H9 (cell line): ENCODE measurements around the gene TPRG1. TPM values are rescaled to one million over a fixed set of nuclear protein-coding genes. Genes with fewer than 3 reads are reported as not detected.

Source experiments
- DNase-seq: peaks from one replicate; pipeline ENCODE4 v3.0.0-alpha.2; 2017
- H2AFZ ChIP-seq: one replicate; pipeline ENCODE4 v1.6.1; 2013; ENCODE audit warnings: mild to moderate bottlenecking, low read length, control low read depth, moderate library complexity
- H2AK5ac ChIP-seq: 2 replicates; pipeline ENCODE4 v1.6.1; 2013; ENCODE audit warnings: low read length, control low read depth, mixed read lengths; ENCODE audit not compliant: insufficient read length
- H2BK120ac ChIP-seq: one replicate; pipeline ENCODE4 v1.6.1; 2013; ENCODE audit warnings: low read depth, mild to moderate bottlenecking, low read length, control low read depth, inconsistent platforms; ENCODE audit not compliant: poor library complexity, severe bottlenecking
- H2BK12ac ChIP-seq: 2 replicates; pipeline ENCODE4 v1.6.1; 2013; ENCODE audit warnings: low read length, control low read depth, mixed read lengths, low read depth; ENCODE audit not compliant: insufficient read length
- H2BK15ac ChIP-seq: 2 replicates; pipeline ENCODE4 v1.6.1; 2013; ENCODE audit warnings: low read depth, low read length, control low read depth
- H2BK20ac ChIP-seq: one replicate; pipeline ENCODE4 v1.6.1; 2013; ENCODE audit warnings: low read depth, mild to moderate bottlenecking, low read length, control low read depth, inconsistent platforms; ENCODE audit not compliant: poor library complexity, severe bottlenecking
- H2BK5ac ChIP-seq: 2 replicates; pipeline ENCODE4 v1.6.1; 2013; ENCODE audit warnings: low read length, control low read depth, mixed read lengths; ENCODE audit not compliant: insufficient read length
- H3K14ac ChIP-seq: 2 replicates; pipeline ENCODE4 v1.6.1; 2013; ENCODE audit warnings: low read length, control low read depth; ENCODE audit not compliant: insufficient read depth
- H3K18ac ChIP-seq: 2 replicates; pipeline ENCODE4 v1.6.1; 2013; ENCODE audit warnings: low read depth, mild to moderate bottlenecking, mixed read lengths, low read length, control low read depth; ENCODE audit not compliant: insufficient read length
- H3K23ac ChIP-seq: 2 replicates; pipeline ENCODE4 v1.6.1; 2013; ENCODE audit warnings: low read length, control low read depth, mixed read lengths, low read depth; ENCODE audit not compliant: insufficient read length
- H3K23me2 ChIP-seq: 2 replicates; pipeline ENCODE4 v1.6.1; 2013; ENCODE audit warnings: low read depth, mild to moderate bottlenecking, mixed read lengths, low read length, control low read depth; ENCODE audit not compliant: insufficient read length, poor library complexity, severe bottlenecking
- H3K27ac ChIP-seq: 2 replicates; pipeline ENCODE4 v1.5.1; 2013; ENCODE audit warnings: low read length, control low read depth, mixed read lengths, low read depth; ENCODE audit not compliant: insufficient read length
- H3K27me3 ChIP-seq: 2 replicates; pipeline ENCODE4 v1.6.1; 2013; ENCODE audit warnings: low read length, control low read depth, inconsistent platforms; ENCODE audit not compliant: insufficient read depth
- H3K4ac ChIP-seq: 2 replicates; pipeline ENCODE4 v1.6.1; 2013; ENCODE audit warnings: low read depth, mild to moderate bottlenecking, control low read depth, inconsistent platforms, low read length, moderate library complexity
- H3K4me1 ChIP-seq: 2 replicates; pipeline ENCODE4 v1.6.1; 2013; ENCODE audit warnings: low read length, control low read depth, inconsistent platforms; ENCODE audit not compliant: insufficient read depth
- H3K4me2 ChIP-seq: 2 replicates; pipeline ENCODE4 v1.6.1; 2013; ENCODE audit warnings: low read length, control low read depth, mixed read lengths; ENCODE audit not compliant: insufficient read length, insufficient read depth
- H3K56ac ChIP-seq: 2 replicates; pipeline ENCODE4 v1.6.1; 2013; ENCODE audit warnings: low read depth, mild to moderate bottlenecking, mixed read lengths, low read length, control low read depth; ENCODE audit not compliant: insufficient read length
- H3K79me1 ChIP-seq: 2 replicates; pipeline ENCODE4 v1.6.1; 2013; ENCODE audit warnings: low read depth, mild to moderate bottlenecking, moderate library complexity, low read length, control low read depth, inconsistent platforms; ENCODE audit not compliant: insufficient read depth, poor library complexity, severe bottlenecking
- H3K79me2 ChIP-seq: 2 replicates; pipeline ENCODE4 v1.6.1; 2013; ENCODE audit warnings: low read length, control low read depth, inconsistent platforms; ENCODE audit not compliant: insufficient read depth
- H3K9ac ChIP-seq: 2 replicates; pipeline ENCODE4 v1.6.1; 2013; ENCODE audit warnings: low read length, control low read depth, mixed read lengths; ENCODE audit not compliant: insufficient read length; ENCODE audit errors: extremely low read depth
- H3K9me3 ChIP-seq: one replicate; pipeline ENCODE4 v1.6.1; 2013; ENCODE audit warnings: low read depth, low read length, inconsistent platforms; ENCODE audit not compliant: control insufficient read depth
- H3T11ph ChIP-seq: one replicate; pipeline ENCODE4 v1.6.1; 2013; ENCODE audit warnings: mild to moderate bottlenecking, low read length, control low read depth, inconsistent platforms
- H4K20me1 ChIP-seq: one replicate; pipeline ENCODE4 v1.6.1; 2013; ENCODE audit not compliant: control insufficient read depth, insufficient read length, insufficient read depth
- H4K5ac ChIP-seq: 2 replicates; pipeline ENCODE4 v1.6.1; 2013; ENCODE audit warnings: low read depth, mild to moderate bottlenecking, mixed read lengths, low read length, control low read depth; ENCODE audit not compliant: insufficient read length
- H4K8ac ChIP-seq: replicated peaks from 2 replicates; pipeline ENCODE4 v1.6.1; 2013; ENCODE audit warnings: low read length, control low read depth, mixed read lengths, low read depth; ENCODE audit not compliant: insufficient read length
- H4K91ac ChIP-seq: 2 replicates; pipeline ENCODE4 v1.6.1; 2013; ENCODE audit warnings: low read depth, mild to moderate bottlenecking, moderate library complexity, mixed read lengths, low read length, control low read depth; ENCODE audit not compliant: insufficient read length
- H3K27ac Mint-ChIP-seq, 3 experiments: 2 replicates in 2 of 3; 3 replicates in 1 of 3; pipeline ENCODE4 v1.8.0; 2020 to 2021; ENCODE audit warnings: mixed read lengths in 3 of 3, mild to moderate bottlenecking in 1 of 3, moderate library complexity in 1 of 3
- H3K27me3 Mint-ChIP-seq: 2 replicates; pipeline ENCODE4 v1.8.0; 2021; ENCODE audit warnings: low read depth, mild to moderate bottlenecking, moderate library complexity, mixed read lengths
- H3K36me3 Mint-ChIP-seq, 3 experiments: 2 replicates in 2 of 3; 3 replicates in 1 of 3; pipeline ENCODE4 v1.8.0; 2020 to 2021; ENCODE audit warnings: low read depth in 3 of 3, mixed read lengths in 3 of 3; ENCODE audit not compliant: insufficient read depth in 1 of 3
- H3K4me1 Mint-ChIP-seq, 2 experiments: 2 replicates each; pipeline ENCODE4 v1.8.0; 2020; ENCODE audit warnings: mixed read lengths in 2 of 2
- H3K4me3 Mint-ChIP-seq, 2 experiments: 2 replicates in 1 of 2; 3 replicates in 1 of 2; pipeline ENCODE4 v1.8.0; 2020 to 2021; ENCODE audit warnings: mild to moderate bottlenecking in 2 of 2, mixed read lengths in 2 of 2, moderate library complexity in 1 of 2
- H3K9me3 Mint-ChIP-seq, 2 experiments: 2 replicates in 1 of 2; 3 replicates in 1 of 2; pipeline ENCODE4 v1.8.0; 2020; ENCODE audit warnings: mild to moderate bottlenecking in 2 of 2, mixed read lengths in 2 of 2, moderate library complexity in 1 of 2
- WGBS: extraction: QIAGEN DNeasy Blood & Tissue Kit; methylation state at CpG from one replicate; pipeline ENCODE4 v1.1.7; 2013; ENCODE audit warnings: missing lambda C conversion rate, low lambda C conversion rate, mixed read lengths; ENCODE audit not compliant: insufficient read length; ENCODE audit errors: extremely low coverage; 5-methylcytosine and 5-hydroxymethylcytosine counted together
- total RNA-seq: library from RNA; stranded (reverse); gene quantifications from 2 replicates; pipeline ENCODE4 v1.2.1, GENCODE V29; 2021
- TF ChIP-seq, protein P1 (sequence below): fragments of 200-600 bp; sonication (generic); conservative IDR thresholded peaks from 3 replicates; pipeline ENCODE4 v1.8.0; 2021; ENCODE audit warnings: antibody characterized with exemption, mild to moderate bottlenecking

The TPRG1 gene
- total RNA-seq, 1 experiment from 2014 or later: 0.66 TPM

DNA sequence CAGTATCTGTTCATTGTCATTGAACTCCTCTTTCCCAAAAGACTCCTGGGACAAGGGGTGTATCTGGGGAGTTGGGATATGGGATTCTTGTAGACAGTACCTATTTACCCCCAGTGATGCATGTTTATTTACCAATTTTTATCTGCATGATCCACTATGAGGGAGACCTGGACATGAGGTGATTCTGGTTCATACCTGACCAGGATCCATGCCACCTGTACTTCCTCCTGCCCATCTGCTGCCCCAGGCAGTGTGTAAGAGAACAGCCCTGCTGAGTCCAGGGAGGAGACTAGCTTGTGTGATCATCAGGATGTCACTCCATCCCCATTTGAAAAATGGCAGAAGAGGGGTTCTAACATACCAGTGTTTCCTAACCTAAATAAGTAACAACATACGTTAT is 3.1 kb upstream of the TPRG1 start:
- H2AK5ac ChIP-seq: no peak overlapping the region
- no peak overlapping the region for H2BK15ac ChIP-seq
- H2AFZ ChIP-seq: no peak overlapping the region
- no peak overlapping the region for H2BK12ac ChIP-seq
- H3K4me3 Mint-ChIP-seq: no peak overlapping the region; a peak in 1 of 5 replicates
- no peaks in the 10 kb centered on the region for H3K36me3 Mint-ChIP-seq
- peaks cover 2% of the 10 kb centered on the region; the same call in 1 of the 2 replicates for H3K4me1 ChIP-seq
- no peak overlapping the region for H2BK5ac ChIP-seq
- H3K27me3 Mint-ChIP-seq: no peaks in the 10 kb centered on the region
- H3K4me1 Mint-ChIP-seq: peaks cover 14 to 21% of the 10 kb centered on the region in 2 experiments
- H3K14ac ChIP-seq: no peak overlapping the region
- H3K27me3 ChIP-seq: no peaks in the 10 kb centered on the region
- TF ChIP-seq, protein P1, sequence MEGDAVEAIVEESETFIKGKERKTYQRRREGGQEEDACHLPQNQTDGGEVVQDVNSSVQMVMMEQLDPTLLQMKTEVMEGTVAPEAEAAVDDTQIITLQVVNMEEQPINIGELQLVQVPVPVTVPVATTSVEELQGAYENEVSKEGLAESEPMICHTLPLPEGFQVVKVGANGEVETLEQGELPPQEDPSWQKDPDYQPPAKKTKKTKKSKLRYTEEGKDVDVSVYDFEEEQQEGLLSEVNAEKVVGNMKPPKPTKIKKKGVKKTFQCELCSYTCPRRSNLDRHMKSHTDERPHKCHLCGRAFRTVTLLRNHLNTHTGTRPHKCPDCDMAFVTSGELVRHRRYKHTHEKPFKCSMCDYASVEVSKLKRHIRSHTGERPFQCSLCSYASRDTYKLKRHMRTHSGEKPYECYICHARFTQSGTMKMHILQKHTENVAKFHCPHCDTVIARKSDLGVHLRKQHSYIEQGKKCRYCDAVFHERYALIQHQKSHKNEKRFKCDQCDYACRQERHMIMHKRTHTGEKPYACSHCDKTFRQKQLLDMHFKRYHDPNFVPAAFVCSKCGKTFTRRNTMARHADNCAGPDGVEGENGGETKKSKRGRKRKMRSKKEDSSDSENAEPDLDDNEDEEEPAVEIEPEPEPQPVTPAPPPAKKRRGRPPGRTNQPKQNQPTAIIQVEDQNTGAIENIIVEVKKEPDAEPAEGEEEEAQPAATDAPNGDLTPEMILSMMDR: no peak
- H3K18ac ChIP-seq: peak overlapping the region; percentile 53
- H3K27ac Mint-ChIP-seq: no peak overlapping the region
- H3K23ac ChIP-seq: no peak overlapping the region
- WGBS: no CpG with 5 or more reads among the region's 1 CpG
- no peaks in the 10 kb centered on the region for H4K20me1 ChIP-seq
- no peaks in the 10 kb centered on the region for H3K9me3 Mint-ChIP-seq
- no peaks in the 10 kb centered on the region for H3K9me3 ChIP-seq
- H3K23me2 ChIP-seq: no peaks in the 10 kb centered on the region
- H3K9ac ChIP-seq: no peak overlapping the region
- H3K4ac ChIP-seq: no peak overlapping the region
- no peak overlapping the region for H4K5ac ChIP-seq
- H3K56ac ChIP-seq: peak overlapping the region; percentile 53
- H3K79me2 ChIP-seq: no peaks in the 10 kb centered on the region
- no peak overlapping the region for H3K27ac ChIP-seq
- H3K4me2 ChIP-seq: no peak overlapping the region
- no peaks in the 10 kb centered on the region for H3K79me1 ChIP-seq
- no peak overlapping the region for H4K91ac ChIP-seq
- DNase-seq: no peak
- no peak overlapping the region for H2BK20ac ChIP-seq
- no peak overlapping the region for H4K8ac ChIP-seq
- no peak overlapping the region for H2BK120ac ChIP-seq
- H3T11ph ChIP-seq: no peak overlapping the region
